NCI-H1436 treated with DMSO at 0.1 percent for 48 hours (cell line): Measurements from ENCODE around the gene HOXA7.

Experiments used
- DNase-seq: peaks from one replicate; lab custom pipeline; 2025; lab: John Stamatoyannopoulos, UW

HOXA7 gene

GRCh38 chr7:27159266-27160144, 3.0 kb upstream of the HOXA7 start:
- no peak for DNase-seq

GRCh38 chr7:27158436-27159265, 2.2 kb upstream of the HOXA7 start:
- no peak for DNase-seq

GRCh38 chr7:27157702-27158431, 1.4 kb upstream of the HOXA7 start:
- no peak for DNase-seq

GRCh38 chr7:27156916-27157701, 634 bp upstream of the HOXA7 start:
- no peak for DNase-seq

- DNase-seq, result no peak
Observed at GRCh38 chr7:27155816-27156507, 513 bp downstream of the HOXA7 start.

- no peak for DNase-seq
Observed at GRCh38 chr7:27154901-27155815, 1.3 kb downstream of the HOXA7 start.

- no peak for DNase-seq
Observed at GRCh38 chr7:27154369-27154768, 2.1 kb downstream of the HOXA7 start.

GRCh38 chr7:27153526-27153925, 2.9 kb downstream of the HOXA7 start:
- no peak for DNase-seq

- no peak for DNase-seq
Observed at GRCh38 chr7:27152816-27153442, 3.5 kb downstream of the HOXA7 start.

- no peak for DNase-seq
Observed at GRCh38 chr7:27151931-27152815, 4.3 kb downstream of the HOXA7 start, which contains the start of gene HOXA3. Gene HOXA3 (minus strand): TSS chr7:27152583. CDS start chr7:27110640, 41,943 bp downstream.

- DNase-seq, result no peak
Observed at GRCh38 chr7:27151341-27151930, 5.0 kb downstream of the HOXA7 start.

GRCh38 chr7:27150568-27151340, 5.7 kb downstream of the HOXA7 start:
- no peak for DNase-seq

- DNase-seq, result no peak
Observed at GRCh38 chr7:27149842-27150567, 6.5 kb downstream of the HOXA7 start.

GRCh38 chr7:27148756-27149641, 7.5 kb downstream of the HOXA7 start:
- DNase-seq, result no peak

- DNase-seq, result no peak
Observed at GRCh38 chr7:27148031-27148755, 8.3 kb downstream of the HOXA7 start.
